T-helper 22 cell (primary cell): ENCODE data around the gene APBA2.

Source experiments
- DNase-seq: peaks from one replicate; pipeline ENCODE4 v3.0.0-alpha.2; 2020; ENCODE audit warnings: low read depth

APBA2 gene

GRCh38 chr15:28957606-28958498, 72.1 kb downstream of the APBA2 start:
- DNase-seq: no peak

GRCh38 chr15:28959326-28959725, 73.6 kb downstream of the APBA2 start:
- no peak for DNase-seq

GRCh38 chr15:28960979-28961378, 75.2 kb downstream of the APBA2 start:
- DNase-seq: no peak

- no peak for DNase-seq
Observed at GRCh38 chr15:28961391-28961790, 75.6 kb downstream of the APBA2 start.

- no peak for DNase-seq
Observed at GRCh38 chr15:28962851-28963710, 77.3 kb downstream of the APBA2 start.

- DNase-seq: no peak
Observed at GRCh38 chr15:28963711-28964081, 77.9 kb downstream of the APBA2 start.

- no peak for DNase-seq
Observed at GRCh38 chr15:28964098-28964497, 78.3 kb downstream of the APBA2 start.

- DNase-seq: no peak
Observed at GRCh38 chr15:28967066-28967465, 81.3 kb downstream of the APBA2 start.

GRCh38 chr15:28967990-28968389, 82.2 kb downstream of the APBA2 start:
- DNase-seq: no peak

- DNase-seq: no peak
Observed at GRCh38 chr15:28969511-28970085, 83.8 kb downstream of the APBA2 start.

GRCh38 chr15:28974142-28974541, 88.4 kb downstream of the APBA2 start:
- no peak for DNase-seq

- DNase-seq: peak; percentile 8
Observed at GRCh38 chr15:28975766-28976179, 90.0 kb downstream of the APBA2 start.

GRCh38 chr15:28977377-28978010, 91.7 kb downstream of the APBA2 start:
- no peak for DNase-seq

- no peak for DNase-seq
Observed at GRCh38 chr15:28978011-28978378, 92.2 kb downstream of the APBA2 start.

GRCh38 chr15:28978661-28979060, 92.9 kb downstream of the APBA2 start:
- no peak for DNase-seq

- no peak for DNase-seq
Observed at GRCh38 chr15:28979208-28979841, 93.6 kb downstream of the APBA2 start.

GRCh38 chr15:28980709-28981350, 95.1 kb downstream of the APBA2 start:
- DNase-seq: no peak

GRCh38 chr15:28981351-28981720, 95.6 kb downstream of the APBA2 start:
- DNase-seq: no peak

- DNase-seq: no peak
Observed at GRCh38 chr15:28981921-28982320, 96.1 kb downstream of the APBA2 start.

- no peak for DNase-seq
Observed at GRCh38 chr15:28982886-28983285, 97.1 kb downstream of the APBA2 start.
